GDM1 (cell line): ENCODE results near the gene ELSPBP1.
"Not testable (repeated sequence)": the region's sequence is repeated elsewhere in the genome, so short reads cannot be mapped to it uniquely, and the experiment has no call there.

Experiments
- DNase-seq: peaks from one replicate; lab custom pipeline; 2025; lab: John Stamatoyannopoulos, UW

ELSPBP1 gene

GRCh38 chr19:48041877-48042580, 47.6 kb downstream of the ELSPBP1 start:
- no peak for DNase-seq

GRCh38 chr19:48043675-48044258, 49.3 kb downstream of the ELSPBP1 start, which contains the start of gene CABP5:
Gene CABP5 (minus strand): TSS chr19:48044079. CDS start chr19:48043922, 157 bp downstream.
- DNase-seq = no peak

- no peak for DNase-seq
These were observed 50.1 kb downstream of the ELSPBP1 start for GRCh38 chr19:48044561-48044960.

GRCh38 chr19:48051335-48052033, 57.1 kb downstream of the ELSPBP1 start:
- no peak for DNase-seq

- DNase-seq = no peak
These were observed 58.6 kb downstream of the ELSPBP1 start for GRCh38 chr19:48053076-48053475.

DNA sequence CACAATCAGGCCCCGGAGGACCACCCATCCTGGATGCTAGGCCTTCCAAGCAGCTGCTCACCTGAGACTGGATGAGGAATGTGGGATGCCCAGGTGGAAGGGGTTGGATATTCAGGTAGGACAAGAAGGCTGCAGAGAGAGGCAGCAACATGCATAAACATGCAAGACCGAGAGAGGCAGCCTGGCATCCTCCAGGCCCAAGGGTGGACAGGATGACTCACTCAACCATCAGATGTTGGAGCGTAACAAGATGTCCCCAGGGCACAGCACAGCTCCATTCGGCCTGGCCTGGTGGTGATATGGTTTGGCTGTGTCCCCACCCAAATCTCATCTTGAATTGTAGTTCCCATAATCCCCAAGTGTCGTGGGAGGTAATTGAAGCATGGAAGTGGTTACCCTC, 59.4 kb downstream of the ELSPBP1 start:
- no peak for DNase-seq

DNA sequence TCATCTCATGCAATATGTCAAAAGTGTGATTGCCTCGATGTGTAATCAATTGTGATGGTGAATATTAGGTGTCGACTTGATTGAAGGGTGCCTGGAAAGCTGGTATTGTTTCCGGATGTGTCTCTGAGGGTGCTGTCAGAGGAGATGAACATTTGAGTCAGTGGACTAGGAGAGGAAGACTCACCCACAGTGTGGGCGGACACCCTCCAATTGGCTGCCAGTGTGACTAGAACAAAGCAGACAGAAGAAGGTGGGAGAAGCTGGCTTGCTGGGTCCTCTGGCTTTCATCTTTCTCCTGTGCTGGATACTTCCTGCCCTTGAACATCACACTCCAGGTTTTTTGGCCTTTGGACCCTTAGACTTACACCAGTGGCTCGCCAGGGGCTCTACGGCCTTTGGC, 64.9 kb downstream of the ELSPBP1 start:
- no peak for DNase-seq

- DNase-seq = no peak
These were observed 65.9 kb downstream of the ELSPBP1 start for GRCh38 chr19:48060381-48060780.

DNA sequence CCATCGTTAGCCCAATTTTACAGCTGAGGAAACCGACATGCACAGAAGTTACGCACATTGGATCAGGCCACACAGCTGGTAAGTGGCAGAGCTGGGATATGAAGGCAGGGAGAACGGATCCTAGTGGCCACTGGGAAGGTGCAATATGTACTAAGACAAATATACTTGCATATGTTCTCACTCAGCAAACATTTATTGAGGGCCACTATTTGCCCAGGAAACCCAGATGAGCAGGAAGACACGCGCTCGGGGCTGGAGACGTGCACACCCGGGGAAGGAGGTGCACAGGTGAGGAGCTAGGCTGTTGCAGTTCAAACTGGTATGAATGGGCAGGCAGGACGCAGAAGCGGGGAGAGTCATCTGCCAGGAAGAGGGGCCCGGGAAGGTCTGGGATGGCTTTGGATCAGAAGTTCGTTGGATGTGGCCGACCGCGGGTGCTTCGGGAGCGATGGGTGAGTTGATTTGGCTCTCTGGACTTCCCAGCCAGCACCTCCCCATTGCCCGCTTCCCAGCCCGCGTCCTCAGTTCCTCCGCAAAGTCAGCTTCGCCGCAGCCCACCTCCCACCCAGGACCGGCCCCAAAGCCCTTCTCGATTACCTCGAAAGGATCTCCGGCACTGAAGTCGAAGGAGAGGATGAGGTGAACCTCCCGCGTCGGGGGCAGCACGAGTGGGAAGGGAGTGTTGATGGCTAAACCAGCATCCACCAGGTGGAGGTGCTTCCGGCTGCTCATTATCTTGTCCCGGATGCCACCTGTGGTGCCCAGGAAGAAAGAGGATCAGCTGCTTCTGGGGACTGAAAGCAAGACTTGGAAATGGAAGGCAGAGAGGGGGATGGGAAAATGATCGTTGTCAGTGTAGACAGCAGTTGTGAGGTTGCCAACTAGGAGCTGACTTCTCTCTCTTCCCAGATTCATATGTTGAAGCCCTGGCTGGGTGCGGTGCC, 67.2 kb downstream of the ELSPBP1 start:
- DNase-seq = no peak

DNA sequence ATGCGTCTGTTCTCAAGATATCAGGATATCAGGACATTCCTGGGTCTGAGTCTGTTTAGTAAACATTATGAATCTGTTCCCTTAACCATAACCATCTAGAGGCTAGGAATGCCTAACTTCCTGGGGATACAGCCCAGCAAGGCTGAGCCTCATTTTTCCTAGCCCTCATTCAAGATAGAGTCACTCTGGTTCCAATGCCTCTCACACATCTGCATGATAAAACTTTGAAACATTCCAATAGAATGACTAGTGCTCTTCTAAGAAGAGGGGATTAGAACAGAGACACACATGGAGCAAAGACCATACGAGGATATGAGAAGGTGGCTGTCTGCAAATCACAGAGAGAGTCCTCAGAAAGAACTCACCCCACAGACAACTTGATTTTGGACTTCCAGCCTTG, 70.1 kb downstream of the ELSPBP1 start:
- DNase-seq = no peak

- DNase-seq = no peak
These were observed 75.0 kb downstream of the ELSPBP1 start for GRCh38 chr19:48069435-48069834.

DNA sequence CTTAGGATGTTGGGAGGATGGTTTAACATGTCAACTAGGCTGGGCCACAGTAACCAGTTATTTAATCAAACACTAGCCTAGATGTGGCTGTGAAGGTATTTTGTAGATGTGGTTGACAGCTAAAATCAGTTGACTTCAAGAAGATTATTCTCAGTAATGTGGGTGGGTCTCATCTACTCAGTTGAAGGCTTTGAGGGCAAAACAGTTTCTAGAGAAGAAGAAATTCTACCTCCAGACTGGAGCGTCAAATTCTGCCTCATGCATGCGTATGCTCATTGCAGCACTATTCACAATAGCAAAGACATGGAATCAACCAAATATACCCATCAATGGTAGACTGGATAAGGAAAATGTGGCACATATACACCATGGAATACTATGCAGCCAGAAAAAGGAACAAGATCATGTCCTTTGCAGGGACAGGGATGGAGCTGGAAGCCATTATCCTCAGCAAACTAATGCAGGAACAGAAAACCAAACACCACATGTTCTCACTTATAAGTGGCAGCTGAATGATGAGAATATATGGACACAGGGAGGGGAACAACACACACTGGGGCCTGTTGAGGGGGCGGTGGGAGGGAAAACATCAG, 75.8 kb downstream of the ELSPBP1 start:
- DNase-seq = not testable (repeated sequence)
